Measurements from ENCODE around the gene TMED6. TPM values are rescaled to one million over a fixed set of nuclear protein-coding genes. Genes with fewer than 3 reads are reported as not detected.
"Not testable (repeated sequence)": the region's sequence is repeated elsewhere in the genome, so short reads cannot be mapped to it uniquely, and the experiment has no call there.

TMED6 gene
- total RNA-seq, 2 donors from 2014 or later, result 0.75 TPM; not detected in 1

DNA sequence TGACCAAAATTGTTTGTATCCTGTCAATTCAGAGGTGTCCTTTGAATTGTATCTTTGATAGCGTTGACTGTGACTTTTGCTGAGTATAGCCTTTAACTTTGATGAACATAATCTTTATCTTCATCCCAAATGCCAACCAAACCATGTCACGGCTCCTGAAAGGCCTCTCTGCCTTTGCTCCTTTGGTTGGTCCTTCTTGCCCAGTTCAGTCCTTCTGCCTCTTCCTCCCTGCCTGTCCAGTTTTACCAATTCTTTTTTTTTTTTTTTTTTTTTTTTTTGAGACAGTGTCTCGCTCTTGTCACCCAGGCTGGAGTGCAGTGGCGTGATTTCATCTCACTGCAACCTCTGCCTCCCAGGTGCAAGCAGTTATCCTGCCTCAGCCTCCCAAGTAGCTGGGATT lies 53.3 kb downstream of the TMED6 start:
- ATAC-seq (no peak), DNase-seq (no peak)
- Mint-ChIP-seq H3K36me3 (ENCODE audit: low read depth) (peaks cover 8% of the 10 kb centered on the region), H3K4me3 (no peak overlapping the region), H3K27ac (no peak overlapping the region), H3K27me3 (no peaks in the 10 kb centered on the region), H3K4me1 (peaks cover 7% of the 10 kb centered on the region)
- no peaks in the 10 kb centered on the region for H3K9me3 ChIP-seq (ENCODE audit: control insufficient read depth, low read length, poor library complexity, severe bottlenecking)

DNA sequence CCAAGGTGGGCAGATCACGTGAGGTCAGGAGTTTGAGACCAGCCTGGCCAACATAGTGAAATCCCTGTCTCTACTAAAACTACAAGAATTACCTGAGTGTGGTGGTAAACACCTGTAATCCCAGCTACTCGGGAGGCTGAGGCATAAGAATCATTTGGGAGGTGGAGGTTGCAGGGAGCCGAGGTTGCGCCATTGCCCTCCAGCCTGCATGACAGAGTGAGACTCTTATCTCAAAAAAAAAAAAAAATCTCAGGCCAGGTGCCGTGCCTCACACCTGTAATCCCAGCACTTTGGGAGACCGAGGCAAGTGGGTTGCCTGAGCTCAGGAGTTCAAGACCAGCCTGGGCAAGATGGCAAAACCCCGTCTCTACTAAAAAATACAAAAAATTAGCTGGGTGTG lies 54.8 kb downstream of the TMED6 start:
- H3K36me3 Mint-ChIP-seq (ENCODE audit: low read depth); DNase-seq; H3K9me3 ChIP-seq (ENCODE audit: control insufficient read depth, low read length, poor library complexity, severe bottlenecking); H3K4me1 Mint-ChIP-seq; H3K4me3 Mint-ChIP-seq; ATAC-seq; H3K27me3 Mint-ChIP-seq: not testable (repeated sequence)
- H3K27ac Mint-ChIP-seq, result peak overlapping the region; percentile 66

DNA sequence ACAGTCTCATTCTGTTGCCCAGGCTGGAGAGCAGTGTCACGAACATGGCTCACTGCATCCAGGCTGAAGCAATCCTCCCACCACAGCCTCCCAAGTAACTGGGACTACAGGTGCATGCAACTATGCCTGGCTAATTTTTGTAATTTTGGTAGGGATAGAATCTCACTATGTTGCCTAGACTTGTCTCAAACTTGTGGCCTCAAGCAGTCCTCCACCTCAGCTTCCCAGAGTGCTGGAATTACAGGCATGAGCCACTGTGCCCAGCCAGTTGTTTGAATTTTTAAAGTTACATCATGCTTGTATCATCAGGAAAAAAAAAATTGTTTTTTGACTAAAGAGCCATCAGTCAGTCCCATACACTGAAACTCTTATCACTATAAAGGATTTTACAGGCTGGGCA lies 57.5 kb downstream of the TMED6 start:
- peak overlapping the region; percentile 51 for H3K27ac Mint-ChIP-seq
- no peak for ATAC-seq
- no peaks in the 10 kb centered on the region for H3K9me3 ChIP-seq (ENCODE audit: control insufficient read depth, low read length, poor library complexity, severe bottlenecking)

DNA sequence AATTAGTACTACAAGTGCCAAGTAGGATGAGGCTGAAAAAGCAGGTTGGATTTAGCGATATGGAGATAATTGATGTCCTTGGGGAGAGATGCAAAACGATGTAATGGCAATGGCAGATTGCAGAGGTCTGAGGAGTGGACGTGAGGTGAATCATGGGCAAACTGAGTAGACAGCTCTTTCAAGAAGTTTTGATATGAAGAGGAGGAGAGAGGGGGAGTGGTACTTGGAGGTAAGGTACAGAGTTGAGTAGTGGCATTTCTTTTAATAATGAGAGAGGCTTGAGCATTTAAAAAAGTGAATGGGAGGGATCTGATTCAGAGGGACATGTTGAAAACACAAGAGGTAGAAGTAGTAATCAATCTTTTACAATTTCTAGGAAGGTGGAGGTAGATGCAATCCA lies 58.2 kb downstream of the TMED6 start:
- ATAC-seq, result no peak
- no peaks in the 10 kb centered on the region for H3K27me3 Mint-ChIP-seq
- peaks cover 5% of the 10 kb centered on the region for H3K36me3 Mint-ChIP-seq (ENCODE audit: low read depth)
- no peak for DNase-seq
- H3K9me3 ChIP-seq (ENCODE audit: control insufficient read depth, low read length, poor library complexity, severe bottlenecking), result no peaks in the 10 kb centered on the region
- H3K27ac Mint-ChIP-seq, result peak overlapping the region; percentile 51
- H3K4me3 Mint-ChIP-seq, result no peak overlapping the region
- H3K4me1 Mint-ChIP-seq, result peaks cover 8% of the 10 kb centered on the region

More for the DNA sequence above, 57.5 kb downstream of the TMED6 start:
- Mint-ChIP-seq H3K27me3 (no peaks in the 10 kb centered on the region), H3K4me1 (peaks cover 8% of the 10 kb centered on the region), H3K36me3 (ENCODE audit: low read depth) (peaks cover 5% of the 10 kb centered on the region), H3K4me3 (no peak overlapping the region)
- no peak for DNase-seq

Other genes with a start within 250 kb of the TMED6 start
- gene HAS3, start 246.1 kb downstream of the TMED6 start, total RNA-seq, result 1 to 10 TPM; 3.0 to 3.5 TPM
- 10 to 100 TPM; 66.1 to 68.5 TPM for gene CHTF8, start 219.2 kb downstream of the TMED6 start, total RNA-seq
- gene UTP4, start 219.1 kb downstream of the TMED6 start, total RNA-seq, result 10 to 100 TPM; 29.4 to 47.2 TPM
- gene SNTB2, start 164.6 kb downstream of the TMED6 start, total RNA-seq, result 10 to 100 TPM; 15.5 to 17.9 TPM
- gene VPS4A, start 40.4 kb downstream of the TMED6 start, total RNA-seq, result 10 to 100 TPM; 43.8 to 53.7 TPM
- 1 to 10 TPM; 4.1 to 4.3 TPM for gene PDF, start 21.2 kb downstream of the TMED6 start, total RNA-seq
- gene COG8, start 12.2 kb downstream of the TMED6 start, total RNA-seq, result 10 to 100 TPM; 21.7 to 22.8 TPM
- 10 to 100 TPM; 28.5 to 29.7 TPM for gene NIP7, start 12.0 kb downstream of the TMED6 start, total RNA-seq
- 10 to 100 TPM; 29.6 to 30.6 TPM for gene TERF2, start 34.2 kb upstream of the TMED6 start, total RNA-seq
- 10 to 100 TPM; 32.8 to 42.4 TPM for gene CYB5B, start 72.8 kb upstream of the TMED6 start, total RNA-seq
- 10 to 100 TPM; 35.6 to 43.3 TPM for gene NFAT5, start 214.2 kb upstream of the TMED6 start, total RNA-seq